ENCODE measurements around the gene PIWIL1.

Gene PIWIL1

GRCh38 chr12:130337488-130338303 lies at the start of gene PIWIL1:
Gene PIWIL1, plus strand, starts transcription at chr12:130337887. Its CDS starts 4,705 bp downstream, at chr12:130342592.
- no peak for TF ChIP-seq POLR2A (IDR thresholded peaks at IDR 0.05; ENCODE audit: low read length)
- no peak for TF ChIP-seq GATA1 (IDR thresholded peaks at IDR 0.05; ENCODE audit: low read depth, low read length)

GRCh38 chr12:130288206-130288605 lies 49.5 kb upstream of the PIWIL1 start:
- TF ChIP-seq GATA1 (IDR thresholded peaks at IDR 0.05; ENCODE audit: low read depth, low read length), result no peak
- TF ChIP-seq POLR2A (IDR thresholded peaks at IDR 0.05; ENCODE audit: low read length), result no peak

More at GRCh38 chr12:130337488-130338303, at the start of gene PIWIL1:
- DNase-seq, result no peak

GRCh38 chr12:130288691-130289090 lies 49.0 kb upstream of the PIWIL1 start:
- DNase-seq, result no peak

More at GRCh38 chr12:130288206-130288605, 49.5 kb upstream of the PIWIL1 start:
- no peak for DNase-seq

GRCh38 chr12:130290114-130290513 lies 47.6 kb upstream of the PIWIL1 start:
- TF ChIP-seq GATA1 (IDR thresholded peaks at IDR 0.05; ENCODE audit: low read depth, low read length) (no peak), POLR2A (IDR thresholded peaks at IDR 0.05; ENCODE audit: low read length) (no peak)
- DNase-seq, result no peak

More at GRCh38 chr12:130288691-130289090, 49.0 kb upstream of the PIWIL1 start:
- no peak for TF ChIP-seq POLR2A (IDR thresholded peaks at IDR 0.05; ENCODE audit: low read length)
- TF ChIP-seq GATA1 (IDR thresholded peaks at IDR 0.05; ENCODE audit: low read depth, low read length), result no peak

- TF ChIP-seq GATA1 (IDR thresholded peaks at IDR 0.05; ENCODE audit: low read depth, low read length) (no peak), POLR2A (IDR thresholded peaks at IDR 0.05; ENCODE audit: low read length) (no peak)
- DNase-seq, result no peak
Observed at GRCh38 chr12:130298322-130299021, 39.2 kb upstream of the PIWIL1 start.

GRCh38 chr12:130299574-130299973 lies 38.1 kb upstream of the PIWIL1 start:
- DNase-seq, result no peak
- TF ChIP-seq POLR2A (IDR thresholded peaks at IDR 0.05; ENCODE audit: low read length) (no peak), GATA1 (IDR thresholded peaks at IDR 0.05; ENCODE audit: low read depth, low read length) (no peak)

GRCh38 chr12:130300090-130300489 lies 37.6 kb upstream of the PIWIL1 start:
- TF ChIP-seq GATA1 (IDR thresholded peaks at IDR 0.05; ENCODE audit: low read depth, low read length) (no peak), POLR2A (IDR thresholded peaks at IDR 0.05; ENCODE audit: low read length) (no peak)
- no peak for DNase-seq

- TF ChIP-seq GATA1 (IDR thresholded peaks at IDR 0.05; ENCODE audit: low read depth, low read length) (no peak), POLR2A (IDR thresholded peaks at IDR 0.05; ENCODE audit: low read length) (no peak)
- DNase-seq, result no peak
Observed at GRCh38 chr12:130300737-130301535, 36.8 kb upstream of the PIWIL1 start.

- no peak for TF ChIP-seq GATA1 (IDR thresholded peaks at IDR 0.05; ENCODE audit: low read depth, low read length)
- TF ChIP-seq POLR2A (IDR thresholded peaks at IDR 0.05; ENCODE audit: low read length), result no peak
- no peak for DNase-seq
Observed at GRCh38 chr12:130301559-130301958, 36.1 kb upstream of the PIWIL1 start.

GRCh38 chr12:130303781-130304180 lies 33.9 kb upstream of the PIWIL1 start:
- TF ChIP-seq GATA1 (IDR thresholded peaks at IDR 0.05; ENCODE audit: low read depth, low read length) (no peak), POLR2A (IDR thresholded peaks at IDR 0.05; ENCODE audit: low read length) (no peak)

GRCh38 chr12:130307859-130308258 lies 29.8 kb upstream of the PIWIL1 start:
- TF ChIP-seq GATA1 (IDR thresholded peaks at IDR 0.05; ENCODE audit: low read depth, low read length) (no peak), POLR2A (IDR thresholded peaks at IDR 0.05; ENCODE audit: low read length) (no peak)
- DNase-seq, result no peak

More at GRCh38 chr12:130303781-130304180, 33.9 kb upstream of the PIWIL1 start:
- DNase-seq, result no peak

GRCh38 chr12:130308393-130308792 lies 29.3 kb upstream of the PIWIL1 start:
- no peak for DNase-seq
- TF ChIP-seq POLR2A (IDR thresholded peaks at IDR 0.05; ENCODE audit: low read length), result no peak
- no peak for TF ChIP-seq GATA1 (IDR thresholded peaks at IDR 0.05; ENCODE audit: low read depth, low read length)

GRCh38 chr12:130316251-130316650 lies 21.4 kb upstream of the PIWIL1 start:
- no peak for DNase-seq
- TF ChIP-seq POLR2A (IDR thresholded peaks at IDR 0.05; ENCODE audit: low read length) (no peak), GATA1 (IDR thresholded peaks at IDR 0.05; ENCODE audit: low read depth, low read length) (no peak)

- no peak for DNase-seq
- TF ChIP-seq GATA1 (IDR thresholded peaks at IDR 0.05; ENCODE audit: low read depth, low read length) (no peak), POLR2A (IDR thresholded peaks at IDR 0.05; ENCODE audit: low read length) (no peak)
Observed at GRCh38 chr12:130320536-130320935, 17.2 kb upstream of the PIWIL1 start.

Data from erythroblast (primary cell).